AG04450 (cell line): ENCODE measurements around the gene TANC1. TPM values are rescaled to one million over a fixed set of nuclear protein-coding genes. Genes with fewer than 3 reads are reported as not detected.

Experiments
- CTCF ChIA-PET: fragments of 300-600, 350-600 bp; formaldehyde crosslinking; extraction: SDS; loops from one replicate; lab custom pipeline; 2022; ENCODE audit warnings: antibody characterized with exemption, inconsistent platforms; lab: Charles Lee
- POLR2A ChIA-PET: fragments of 350-600 bp; formaldehyde crosslinking; extraction: SDS; loops from one replicate; lab custom pipeline; 2021; ENCODE audit warnings: antibody characterized with exemption, inconsistent platforms; lab: Yijun Ruan, JAX
- DNase-seq: peaks from one replicate; pipeline ENCODE4 v3.0.0-alpha.2; 2011; ENCODE audit warnings: low read depth, low spot score
- H3K27ac ChIP-seq: one replicate; pipeline ENCODE4 v1.5.1; 2012; ENCODE audit warnings: low read depth, low read length, control low read depth
- H3K27me3 ChIP-seq: one replicate; pipeline ENCODE4 v1.6.0; 2012; ENCODE audit warnings: low read length; ENCODE audit not compliant: control insufficient read depth, insufficient read depth
- H3K4me3 ChIP-seq: 2 replicates; pipeline ENCODE4 v1.5.1; 2011; ENCODE audit warnings: mild to moderate bottlenecking, low read depth, low read length, control low read depth
- H3K9me3 ChIP-seq: 2 replicates; pipeline ENCODE4 v1.5.1; 2012; ENCODE audit warnings: low read length; ENCODE audit not compliant: control insufficient read depth, insufficient read depth
- polyA minus RNA-seq: library from RNA; depleted of rRNA, polyadenylated mRNA; stranded (reverse); fragments of >200 nt; gene quantifications from 2 replicates; pipeline ENCODE4 v1.2.3, GENCODE V29; 2011; rRNA and poly(A)+ RNA removed
- polyA plus RNA-seq: library from polyadenylated mRNA; depleted of rRNA; stranded (reverse); fragments of >200 nt; gene quantifications from 2 replicates; pipeline ENCODE4 v1.2.3, GENCODE V29; 2011; rRNA removed
- TF ChIP-seq, protein P1 (sequence below): IDR thresholded peaks from 2 replicates; pipeline ENCODE4 v1.5.1; 2011; ENCODE audit warnings: low read depth, low read length, control low read depth, inconsistent platforms

Gene TANC1
- polyA plus RNA-seq, result 24.9 and 28.0 TPM in 2 replicates
- polyA minus RNA-seq, result 65.8 and 70.7 TPM in 2 replicates

DNA sequence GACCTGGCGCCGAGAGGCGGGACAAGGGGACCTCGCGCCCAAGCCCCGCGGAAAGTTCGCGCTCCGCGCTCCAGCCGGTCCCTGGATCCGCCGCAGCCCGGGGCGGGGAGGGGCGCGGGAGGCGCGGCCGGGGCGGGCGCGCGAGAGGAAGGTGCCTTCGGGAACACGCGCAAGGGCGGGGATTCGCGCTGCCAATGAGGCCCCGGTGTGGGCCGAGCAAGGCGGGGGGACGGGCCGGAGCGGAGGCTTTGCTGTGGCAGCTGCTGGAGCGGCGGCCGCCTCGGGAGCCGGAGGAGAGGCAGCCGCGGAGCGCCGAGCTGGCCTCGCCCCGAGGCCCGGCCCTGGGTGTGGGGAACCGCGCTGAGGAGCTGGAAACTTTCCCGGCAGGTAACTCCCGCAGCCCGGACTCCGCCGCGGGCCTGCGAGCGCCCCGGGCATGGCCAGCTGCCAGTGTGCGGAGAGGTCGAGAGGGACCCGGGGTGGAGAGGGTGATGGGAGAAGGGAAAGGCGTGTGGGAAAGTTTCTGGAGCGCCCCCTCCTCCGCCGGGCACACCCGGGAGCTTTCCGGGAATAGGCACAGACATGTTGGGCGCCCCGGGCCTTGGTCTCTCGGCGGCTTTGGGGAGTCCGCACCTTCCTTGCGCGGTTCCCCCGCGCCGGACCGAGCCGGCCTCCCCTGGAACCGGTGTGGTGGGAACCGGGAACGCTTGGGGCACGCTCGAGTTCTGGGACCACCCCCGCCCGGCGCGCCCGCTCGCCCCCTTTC, at the start of gene TANC1:
Gene TANC1, plus strand, starts transcription at position 245 of the 766 bp plus-strand sequence. CDS start 97,271 bp downstream, outside the sequence.
- DNase-seq, result peak; percentile 72

DNA sequence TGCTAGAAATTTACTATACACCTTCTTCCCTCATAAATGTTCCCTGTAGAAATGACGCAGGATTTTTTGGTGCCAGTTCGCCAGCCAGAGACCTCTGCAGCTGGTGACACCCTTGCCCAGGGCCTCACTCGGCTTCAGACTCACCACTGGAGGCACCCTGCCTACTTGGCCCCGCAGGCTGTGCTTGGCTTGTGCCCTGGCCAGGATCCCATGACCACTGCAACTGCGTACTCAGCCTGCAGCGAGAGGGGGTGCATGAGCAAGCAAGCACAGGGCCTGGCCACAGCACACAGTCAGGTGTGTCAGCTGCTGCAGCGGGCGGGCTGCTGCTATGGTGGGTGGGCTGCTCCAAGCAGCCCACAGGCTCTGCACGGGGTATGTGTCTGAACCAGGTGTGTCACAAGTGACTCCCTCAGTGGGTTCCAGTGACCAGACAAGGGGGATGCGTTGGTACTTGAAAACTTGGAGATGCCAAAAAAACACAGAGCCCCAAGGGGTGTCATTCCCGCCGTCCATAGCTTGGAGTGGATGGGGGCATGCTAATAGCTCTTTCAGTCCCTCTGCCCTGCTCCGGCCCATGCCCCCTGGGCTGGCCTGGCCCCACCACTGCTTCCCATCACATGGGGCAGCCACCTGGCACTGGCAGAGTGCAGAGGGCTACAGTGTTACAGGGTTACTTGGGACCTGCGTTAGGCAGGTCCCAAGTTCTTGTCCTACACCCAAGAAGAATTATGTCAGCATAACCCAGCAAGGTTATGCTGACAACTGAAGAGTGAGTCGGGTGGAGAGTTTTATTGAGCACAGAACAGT, 46.6 kb upstream of the TANC1 start:
- ChIA-PET POLR2A (no interaction called here), CTCF (no interaction called here)
- no peak overlapping the region for H3K4me3 ChIP-seq
- no peaks in the 10 kb centered on the region; the same call in 1 of the 2 replicates for H3K9me3 ChIP-seq
- TF ChIP-seq, protein P1, sequence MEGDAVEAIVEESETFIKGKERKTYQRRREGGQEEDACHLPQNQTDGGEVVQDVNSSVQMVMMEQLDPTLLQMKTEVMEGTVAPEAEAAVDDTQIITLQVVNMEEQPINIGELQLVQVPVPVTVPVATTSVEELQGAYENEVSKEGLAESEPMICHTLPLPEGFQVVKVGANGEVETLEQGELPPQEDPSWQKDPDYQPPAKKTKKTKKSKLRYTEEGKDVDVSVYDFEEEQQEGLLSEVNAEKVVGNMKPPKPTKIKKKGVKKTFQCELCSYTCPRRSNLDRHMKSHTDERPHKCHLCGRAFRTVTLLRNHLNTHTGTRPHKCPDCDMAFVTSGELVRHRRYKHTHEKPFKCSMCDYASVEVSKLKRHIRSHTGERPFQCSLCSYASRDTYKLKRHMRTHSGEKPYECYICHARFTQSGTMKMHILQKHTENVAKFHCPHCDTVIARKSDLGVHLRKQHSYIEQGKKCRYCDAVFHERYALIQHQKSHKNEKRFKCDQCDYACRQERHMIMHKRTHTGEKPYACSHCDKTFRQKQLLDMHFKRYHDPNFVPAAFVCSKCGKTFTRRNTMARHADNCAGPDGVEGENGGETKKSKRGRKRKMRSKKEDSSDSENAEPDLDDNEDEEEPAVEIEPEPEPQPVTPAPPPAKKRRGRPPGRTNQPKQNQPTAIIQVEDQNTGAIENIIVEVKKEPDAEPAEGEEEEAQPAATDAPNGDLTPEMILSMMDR, result no peak
- no peak for DNase-seq
- H3K27me3 ChIP-seq, result no peaks in the 10 kb centered on the region
- H3K27ac ChIP-seq, result no peak overlapping the region

More for the DNA sequence above, at the start of gene TANC1:
- Histone ChIP-seq H3K27me3 (no peaks in the 10 kb centered on the region), H3K4me3 (peak within 1 kb of the TSS; percentile 83), H3K27ac (peak within 1 kb of the TSS; percentile 88), H3K9me3 (no peaks in the 10 kb centered on the region; the same call in 1 of the 2 replicates)
- POLR2A ChIA-PET, result interaction anchor here (0.5 to 1.8 kb wide), 7 partner anchors 10 to 165 kb away, joined by 3 to 5 read pairs (median 3); no protein-coding TSS in a partner anchor
- CTCF ChIA-PET, result interaction anchor here (1.6 to 2.0 kb wide), 2 partner anchors 149 to 150 kb away, joined by 4 to 5 read pairs; no protein-coding TSS in a partner anchor
- TF ChIP-seq, protein P1, result no peak

GRCh38 chr2:158922601-158923000, 45.8 kb upstream of the TANC1 start:
- Histone ChIP-seq H3K27ac (no peak overlapping the region), H3K4me3 (no peak overlapping the region), H3K9me3 (no peaks in the 10 kb centered on the region; the same call in 1 of the 2 replicates), H3K27me3 (no peaks in the 10 kb centered on the region)
- TF ChIP-seq, protein P1, result no peak
- CTCF ChIA-PET, result no interaction called here
- POLR2A ChIA-PET, result no interaction called here
- DNase-seq, result no peak

GRCh38 chr2:158923180-158923594, 45.3 kb upstream of the TANC1 start:
- POLR2A ChIA-PET, result no interaction called here
- no peak overlapping the region for H3K27ac ChIP-seq
- H3K27me3 ChIP-seq, result no peaks in the 10 kb centered on the region
- no peak overlapping the region for H3K4me3 ChIP-seq
- no peaks in the 10 kb centered on the region; the same call in 1 of the 2 replicates for H3K9me3 ChIP-seq
- CTCF ChIA-PET, result no interaction called here
- TF ChIP-seq, protein P1, result no peak
- DNase-seq, result no peak
